HCT116 (cell line): Measurements from ENCODE around the gene ICAM1. TPM values are rescaled to one million over a fixed set of nuclear protein-coding genes. Genes with fewer than 3 reads are reported as not detected.

Source experiments
- ATAC-seq: fragments of 200-7000 bp; cut with Tn5 transposase; 2 replicates; pipeline ENCODE4 v1.9.1; 2020; ENCODE audit warnings: mild to moderate bottlenecking, moderate library complexity
- BruUV-seq: library from RNA; stranded (reverse); fragments of 400-500 nt; replicated peaks from 2 replicates; lab custom pipeline; 2021; lab: Mats Ljungman, UMichigan
- CTCF ChIA-PET: fragments of 300-600 bp; sonication (Branson Sonifier 250); formaldehyde crosslinking; loops from one replicate; lab custom pipeline; 2021; ENCODE audit warnings: antibody characterized with exemption; lab: Charles Lee
- POLR2A ChIA-PET: fragments of 300-600, 350-600 bp; sonication (Branson Sonifier 250); formaldehyde crosslinking; loops from one replicate; lab custom pipeline; 2021; ENCODE audit warnings: antibody characterized with exemption; lab: Charles Lee
- RAD21 ChIA-PET, 2 experiments: fragments of 300-600 bp; sonication (Branson Sonifier 250); formaldehyde crosslinking; loops; one replicate each; lab custom pipeline; 2023; ENCODE audit warnings: low total read pairs in 2 of 2; ENCODE audit not compliant: uncharacterized antibody in 2 of 2, unreplicated experiment in 2 of 2, low non-redundant PET in 1 of 2; lab: Charles Lee
- DNase-seq: peaks from one replicate; pipeline ENCODE4 v3.0.0-alpha.2; 2010; ENCODE audit warnings: low read depth, low spot score
- H2AFZ ChIP-seq: fragments of 200-600 bp; shearing (Covaris generic), sonication (generic); 2 replicates; pipeline ENCODE4 v1.6.1; 2017; ENCODE audit warnings: low read depth, mixed run types, mixed read lengths, antibody characterized with exemption, low read length; ENCODE audit not compliant: poor library complexity, severe bottlenecking
- H3K27ac ChIP-seq: 2 replicates; pipeline ENCODE4 v1.5.1; 2012; ENCODE audit warnings: low read depth, low read length
- H3K27me3 ChIP-seq: fragments of 200-600 bp; sonication (generic); 2 replicates; pipeline ENCODE4 v1.6.1; 2016; ENCODE audit warnings: mixed run types, low read length, mixed read lengths; ENCODE audit not compliant: insufficient read depth
- H3K36me3 ChIP-seq, 2 experiments: fragments of 200-500 bp in 1 of 2; fragments of 200-600 bp in 1 of 2; sonication (Bioruptor generic) in 1 of 2; sonication (generic) in 1 of 2; 2 replicates each; pipeline versions ENCODE4 v1.5.1 to v1.6.1; 2014 to 2016; ENCODE audit warnings: low read length in 2 of 2, inconsistent platforms in 1 of 2, mixed read lengths in 1 of 2, mixed run types in 1 of 2; ENCODE audit not compliant: insufficient read depth in 2 of 2, control insufficient read depth in 1 of 2
- H3K4me1 ChIP-seq, 2 experiments: fragments of 200-600 bp in 1 of 2; sonication (generic) in 1 of 2; 2 replicates each; pipeline versions ENCODE4 v1.5.1 to v1.6.1; 2012 to 2017; ENCODE audit warnings: low read length in 2 of 2, inconsistent platforms in 1 of 2, mild to moderate bottlenecking in 1 of 2, mixed read lengths in 1 of 2, mixed run types in 1 of 2, moderate library complexity in 1 of 2; ENCODE audit not compliant: insufficient read depth in 2 of 2, control insufficient read depth in 1 of 2
- H3K4me2 ChIP-seq: fragments of 200-600 bp; sonication (generic); 2 replicates; pipeline ENCODE4 v1.6.1; 2017; ENCODE audit warnings: mixed run types, low read length, mixed read lengths
- H3K4me3 ChIP-seq, 2 experiments: fragments of 200-600 bp in 1 of 2; sonication (generic) in 1 of 2; replicated peaks in 1 of 2; 2 replicates each; pipeline ENCODE4 v1.5.1; 2011 to 2016; ENCODE audit warnings: low read length in 2 of 2, control low read depth in 1 of 2, low read depth in 1 of 2, mild to moderate bottlenecking in 1 of 2, mixed read lengths in 1 of 2, mixed run types in 1 of 2
- H3K79me2 ChIP-seq: fragments of 200-600 bp; sonication (generic); 2 replicates; pipeline ENCODE4 v1.6.1; 2017; ENCODE audit warnings: mild to moderate bottlenecking, mixed run types, low read length, moderate library complexity, mixed read lengths; ENCODE audit not compliant: insufficient read depth
- H3K9ac ChIP-seq: fragments of 200-600 bp; sonication (generic); 2 replicates; pipeline ENCODE4 v1.6.1; 2016; ENCODE audit warnings: low read length, mixed read lengths
- H3K9me2 ChIP-seq: fragments of 200-600 bp; sonication (generic), shearing (Covaris generic); 2 replicates; pipeline ENCODE4 v1.6.1; 2017; ENCODE audit warnings: mixed run types, mild to moderate bottlenecking, moderate library complexity; ENCODE audit not compliant: insufficient read depth
- H3K9me3 ChIP-seq, 2 experiments: fragments of 200-500 bp in 1 of 2; fragments of 200-600 bp in 1 of 2; sonication (Bioruptor generic) in 1 of 2; sonication (generic) in 1 of 2; 2 replicates each; pipeline ENCODE4 v1.6.1; 2014 to 2017; ENCODE audit warnings: low read length in 2 of 2, mixed read lengths in 2 of 2, inconsistent platforms in 1 of 2, low read depth in 1 of 2, mild to moderate bottlenecking in 1 of 2, mixed run types in 1 of 2, moderate library complexity in 1 of 2; ENCODE audit not compliant: control insufficient read depth in 1 of 2, insufficient read depth in 1 of 2
- H4K20me1 ChIP-seq: fragments of 200-600 bp; sonication (generic), shearing (Covaris generic); 2 replicates; pipeline ENCODE4 v1.6.1; 2017; ENCODE audit warnings: mixed run types, mild to moderate bottlenecking, moderate library complexity; ENCODE audit not compliant: insufficient read depth
- CEBPB ChIP-seq: IDR thresholded peaks from 2 replicates; pipeline ENCODE4 v1.6.1; 2012; ENCODE audit warnings: low read depth
- ELF1 ChIP-seq: IDR thresholded peaks from 2 replicates; pipeline ENCODE4 v1.6.1; 2012; ENCODE audit warnings: low read depth, borderline replicate concordance
- EZH2 ChIP-seq: fragments of 200-600 bp; sonication (generic); IDR thresholded peaks from 2 replicates; pipeline ENCODE4 v1.6.1; 2017; ENCODE audit warnings: antibody characterized with exemption, mixed run types
- FOSL1 ChIP-seq: IDR thresholded peaks from 2 replicates; pipeline ENCODE4 v1.6.1; 2012; ENCODE audit warnings: low read depth
- POLR2AphosphoS5 ChIP-seq: IDR thresholded peaks from 2 replicates; pipeline ENCODE4 v1.6.1; 2011; ENCODE audit warnings: mild to moderate bottlenecking, low read depth, low read length, moderate library complexity
- SIN3A ChIP-seq: IDR thresholded peaks from 2 replicates; pipeline ENCODE4 v1.6.1; 2012; ENCODE audit warnings: low read depth
- SP1 ChIP-seq: IDR thresholded peaks from 2 replicates; pipeline ENCODE4 v1.6.1; 2012; ENCODE audit warnings: low read depth
- YY1 ChIP-seq: IDR thresholded peaks from 2 replicates; pipeline ENCODE4 v1.6.1; 2011; ENCODE audit warnings: low read length, low read depth, moderate library complexity, mild to moderate bottlenecking; ENCODE audit not compliant: insufficient replicate concordance; ENCODE audit errors: extremely low read depth
- ZFX ChIP-seq: fragments of 450-650 bp; IDR thresholded peaks from 2 replicates; pipeline ENCODE4 v1.6.1; 2017
- ZNF274 ChIP-seq: fragments of 200-500 bp; sonication (Bioruptor generic); IDR thresholded peaks from 2 replicates; pipeline ENCODE4 v1.6.1; 2014; ENCODE audit warnings: mild to moderate bottlenecking, low read depth, low read length, inconsistent platforms
- intact Hi-C: fragments of 100-400 bp; cut with micrococcal nuclease; formaldehyde crosslinking; loops from 2 replicates; pipeline ENCODE4 v1.10.0; 2022
- total RNA-seq: library from RNA; stranded (reverse); gene quantifications from one replicate; pipeline ENCODE4 v1.2.1, GENCODE V29; 2021; ENCODE audit not compliant: unreplicated experiment
- TF ChIP-seq, protein P1 (sequence below): IDR thresholded peaks from 2 replicates; pipeline ENCODE4 v1.6.1; 2012
- TF ChIP-seq, protein P2 (sequence below): IDR thresholded peaks from 2 replicates; pipeline ENCODE4 v1.6.1; 2011; ENCODE audit warnings: mild to moderate bottlenecking, low read length, moderate library complexity; ENCODE audit not compliant: insufficient replicate concordance; ENCODE audit errors: extremely low read depth

Gene ICAM1
- total RNA-seq, 1 experiment from 2014 or later, result 5.0 TPM

DNA sequence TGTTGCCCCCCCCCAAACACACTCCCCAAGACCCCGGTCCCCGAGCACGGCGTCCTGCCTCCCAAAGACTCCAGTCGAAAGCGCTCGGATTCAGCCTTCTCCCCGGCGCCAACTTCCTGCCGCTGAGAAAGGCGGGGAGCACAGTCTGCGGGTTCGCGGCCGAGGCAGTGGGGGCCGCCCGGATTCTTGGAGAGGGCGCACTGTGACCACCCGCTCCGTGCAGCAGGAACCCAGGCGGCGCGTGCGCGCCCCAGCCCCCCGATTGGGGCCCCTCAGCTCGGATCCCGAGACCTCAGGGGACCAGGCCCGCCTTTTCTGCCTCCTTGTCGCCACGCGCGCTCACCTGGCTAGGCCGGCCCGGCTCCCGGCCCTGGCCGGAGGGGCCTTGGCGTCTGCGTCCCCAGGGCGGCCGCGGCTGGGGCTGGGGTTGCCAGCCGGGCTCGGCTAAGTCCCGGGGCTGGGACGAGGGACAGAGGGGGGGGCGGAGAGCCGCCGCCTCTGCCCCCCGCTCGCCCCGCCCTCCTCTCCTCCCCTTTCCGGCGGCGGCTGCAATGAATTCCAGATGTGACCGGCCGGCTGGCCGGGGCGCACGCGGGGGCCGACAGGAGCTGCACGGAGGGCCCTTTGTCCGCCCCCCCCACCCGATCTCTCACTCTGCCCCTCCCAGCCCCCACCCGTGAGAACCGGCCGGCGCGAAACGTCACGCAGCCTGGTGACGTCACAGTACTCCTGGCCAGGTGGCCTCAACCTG, 39.9 kb upstream of the ICAM1 start, which contains the start of gene S1PR2:
Gene S1PR2, minus strand, starts transcription at position 471 of the 751 bp plus-strand sequence. CDS start 6,426 bp downstream, outside the sequence.
- Histone ChIP-seq H2AFZ (peak within 1 kb of the TSS; percentile 32), H3K9ac (peak within 1 kb of the TSS; percentile 95), H3K79me2 (peaks cover 6% of the 10 kb centered on the region; the same call in 1 of the 2 replicates), H3K9me2 (no peaks in the 10 kb centered on the region), H3K36me3 (no peaks in the 10 kb centered on the region), H3K9me3 (no peaks in the 10 kb centered on the region), H3K4me1 (peaks cover 4 to 32% of the 10 kb centered on the region in 2 experiments; a peak in 3 of 4 replicates), H3K4me2 (peak within 1 kb of the TSS; percentile 99), H3K27ac (peak within 1 kb of the TSS; percentile 85), H3K4me3 (peak within 1 kb of the TSS; percentile 78 to 83), H3K27me3 (no peaks in the 10 kb centered on the region), H4K20me1 (no peaks in the 10 kb centered on the region)
- CTCF ChIA-PET, result no interaction called here
- intact Hi-C loops, result no loop called here
- DNase-seq (peak; percentile 49), ATAC-seq (peak; percentile 84)
- TF ChIP-seq, protein P1, sequence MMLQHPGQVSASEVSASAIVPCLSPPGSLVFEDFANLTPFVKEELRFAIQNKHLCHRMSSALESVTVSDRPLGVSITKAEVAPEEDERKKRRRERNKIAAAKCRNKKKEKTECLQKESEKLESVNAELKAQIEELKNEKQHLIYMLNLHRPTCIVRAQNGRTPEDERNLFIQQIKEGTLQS, result no peak
- TF ChIP-seq POLR2AphosphoS5 (peak; percentile 72), ELF1 (no peak), YY1 (no peak), ZFX (peak; percentile 72; the same call in 1 of the 2 replicates), FOSL1 (no peak)
- RAD21 ChIA-PET, result no interaction called here
- BruUV-seq, result no TSS peak
- POLR2A ChIA-PET, result interaction anchor here (1.0 kb wide), 1 partner anchor 28 kb away, joined by 3 read pairs; no protein-coding TSS in a partner anchor

DNA sequence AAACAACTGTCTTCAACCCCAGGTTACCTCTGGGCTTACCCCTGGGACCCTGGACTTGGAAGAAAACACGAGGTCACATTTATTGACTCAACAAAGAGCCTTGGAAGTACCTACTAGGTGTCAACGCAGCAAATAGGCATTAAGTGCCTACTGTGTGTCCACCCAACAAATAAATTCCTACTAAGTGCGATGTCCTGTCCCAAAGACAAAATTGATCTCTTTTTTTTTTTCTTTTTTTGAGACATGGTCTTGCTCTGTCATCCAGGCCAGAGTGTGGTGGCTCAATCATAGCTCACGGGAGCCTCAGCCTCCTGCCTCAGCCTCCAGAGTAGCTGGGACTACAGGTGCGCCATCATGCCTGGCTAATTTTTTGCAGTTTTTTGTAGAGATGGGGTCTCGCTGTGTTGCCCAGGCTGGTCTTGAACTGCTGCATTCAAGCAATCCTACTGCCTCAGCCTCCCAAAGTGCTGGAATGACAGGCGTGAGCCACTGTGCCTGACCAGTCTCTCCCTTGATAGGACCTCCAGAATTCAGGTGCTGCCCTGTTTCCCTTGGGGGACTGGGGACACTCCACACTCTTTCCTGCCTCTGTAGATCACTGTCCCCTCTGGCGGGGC, 39.2 kb upstream of the ICAM1 start:
- H3K36me3 ChIP-seq, result no peaks in the 10 kb centered on the region
- no peak for ATAC-seq
- TF ChIP-seq FOSL1, result no peak
- TF ChIP-seq, protein P1, result no peak
- TF ChIP-seq, protein P2, sequence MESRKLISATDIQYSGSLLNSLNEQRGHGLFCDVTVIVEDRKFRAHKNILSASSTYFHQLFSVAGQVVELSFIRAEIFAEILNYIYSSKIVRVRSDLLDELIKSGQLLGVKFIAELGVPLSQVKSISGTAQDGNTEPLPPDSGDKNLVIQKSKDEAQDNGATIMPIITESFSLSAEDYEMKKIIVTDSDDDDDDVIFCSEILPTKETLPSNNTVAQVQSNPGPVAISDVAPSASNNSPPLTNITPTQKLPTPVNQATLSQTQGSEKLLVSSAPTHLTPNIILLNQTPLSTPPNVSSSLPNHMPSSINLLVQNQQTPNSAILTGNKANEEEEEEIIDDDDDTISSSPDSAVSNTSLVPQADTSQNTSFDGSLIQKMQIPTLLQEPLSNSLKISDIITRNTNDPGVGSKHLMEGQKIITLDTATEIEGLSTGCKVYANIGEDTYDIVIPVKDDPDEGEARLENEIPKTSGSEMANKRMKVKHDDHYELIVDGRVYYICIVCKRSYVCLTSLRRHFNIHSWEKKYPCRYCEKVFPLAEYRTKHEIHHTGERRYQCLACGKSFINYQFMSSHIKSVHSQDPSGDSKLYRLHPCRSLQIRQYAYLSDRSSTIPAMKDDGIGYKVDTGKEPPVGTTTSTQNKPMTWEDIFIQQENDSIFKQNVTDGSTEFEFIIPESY, result no peak
- TF ChIP-seq CEBPB, result no peak
- no peak for TF ChIP-seq EZH2
- no peak for TF ChIP-seq SIN3A
- TF ChIP-seq ZNF274, result no peak
- TF ChIP-seq SP1, result no peak
- TF ChIP-seq, all 23 proteins: peak for 0
- H3K27ac ChIP-seq, result 0 out of 2 replicates have a peak overlapping the region, but pooled peaks have one; percentile 35
- no peak for DNase-seq
- peak overlapping the region; percentile 95 for H3K9ac ChIP-seq
- no peaks in the 10 kb centered on the region for H3K9me3 ChIP-seq
- H4K20me1 ChIP-seq, result no peaks in the 10 kb centered on the region
- no TSS peak for BruUV-seq
- H3K79me2 ChIP-seq, result peaks cover 6% of the 10 kb centered on the region; the same call in 1 of the 2 replicates
- no peaks in the 10 kb centered on the region for H3K27me3 ChIP-seq
- ChIA-PET RAD21 (no interaction called here), CTCF (interaction anchor here (1.2 kb wide), 1 partner anchor 27 kb away, joined by 3 read pairs; no protein-coding TSS in a partner anchor), POLR2A (interaction anchor here (1.0 kb wide), 1 partner anchor 27 kb away, joined by 3 read pairs; no protein-coding TSS in a partner anchor)
- no peaks in the 10 kb centered on the region for H3K9me2 ChIP-seq
- peak overlapping the region; percentile 99 for H3K4me2 ChIP-seq
- peak overlapping the region; percentile 78 to 83 for H3K4me3 ChIP-seq
- intact Hi-C loops, result no loop called here
- H3K4me1 ChIP-seq, result peaks cover 4 to 32% of the 10 kb centered on the region in 2 experiments; a peak in 3 of 4 replicates
- H2AFZ ChIP-seq, result no peak overlapping the region
